K562 (cell line): ENCODE data around the gene ZNF598.

ENCODE experiments used
- POLR2A ChIP-seq: fragments of 450-650 bp; conservative IDR thresholded peaks from 2 replicates; pipeline ENCODE4 v1.6.1; 2016
- TF ChIP-seq, protein P1 (sequence below): sonication (generic); formaldehyde crosslinking; IDR thresholded peaks from 2 replicates; pipeline ENCODE4 v1.8.0; 2022; ENCODE audit warnings: mild to moderate bottlenecking, low read depth, missing genetic modification reagents

DNA sequence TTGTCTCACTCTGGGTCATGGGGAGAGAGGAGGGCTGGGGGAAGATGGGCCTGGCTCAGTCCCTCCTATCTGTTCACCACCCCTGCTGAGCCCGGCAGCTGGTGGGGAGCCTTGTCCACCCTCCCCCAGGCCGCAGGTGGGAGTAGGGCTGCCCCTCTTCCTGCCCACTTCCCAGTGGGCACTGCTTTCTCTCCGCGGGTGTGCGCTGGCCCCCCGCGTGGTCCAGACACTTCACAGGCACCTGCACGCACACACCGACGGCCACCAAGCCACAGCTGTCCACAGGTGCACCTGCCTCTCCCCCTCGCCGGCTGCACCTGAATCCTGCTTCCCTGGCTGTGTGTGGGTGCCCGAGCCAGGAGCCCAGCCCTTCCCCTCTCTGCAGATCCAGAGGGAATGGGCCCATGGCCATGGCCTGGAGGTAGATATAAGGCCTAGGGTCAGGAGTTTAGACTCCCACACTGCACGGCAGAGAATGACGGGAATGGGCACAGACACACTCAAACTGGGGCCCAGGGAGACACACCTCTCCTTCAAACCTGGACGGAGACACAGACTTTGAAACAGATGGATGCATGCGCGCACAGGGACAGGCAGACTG is 19.1 kb upstream of the ZNF598 start:
- TF ChIP-seq POLR2A = no peak
- TF ChIP-seq, protein P1, sequence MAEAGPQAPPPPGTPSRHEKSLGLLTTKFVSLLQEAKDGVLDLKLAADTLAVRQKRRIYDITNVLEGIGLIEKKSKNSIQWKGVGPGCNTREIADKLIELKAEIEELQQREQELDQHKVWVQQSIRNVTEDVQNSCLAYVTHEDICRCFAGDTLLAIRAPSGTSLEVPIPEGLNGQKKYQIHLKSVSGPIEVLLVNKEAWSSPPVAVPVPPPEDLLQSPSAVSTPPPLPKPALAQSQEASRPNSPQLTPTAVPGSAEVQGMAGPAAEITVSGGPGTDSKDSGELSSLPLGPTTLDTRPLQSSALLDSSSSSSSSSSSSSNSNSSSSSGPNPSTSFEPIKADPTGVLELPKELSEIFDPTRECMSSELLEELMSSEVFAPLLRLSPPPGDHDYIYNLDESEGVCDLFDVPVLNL (CRISPR knock-in tag) = no peak
